Measurements from ENCODE around the gene STK4. TPM values are rescaled to one million over a fixed set of nuclear protein-coding genes. Genes with fewer than 3 reads are reported as not detected.
A peak's percentile ranks its signal among the peaks of the same experiment; 100 is the strongest.

STK4 gene
- total and polyA plus RNA-seq, 2 of the 4 experiments (the other 2 are of a cell fraction) = 10.2 to 22.2 TPM

GRCh38 chr20:45038745-45039474 lies 72.6 kb downstream of the STK4 start:
- Histone ChIP-seq H3K4me3 (ENCODE audit: insufficient read depth, low read depth, low read length) (no peak overlapping the region), H2BK20ac (ENCODE audit: low read depth, low read length) (no peak overlapping the region), H2BK5ac (ENCODE audit: low read depth, low read length, poor library complexity, severe bottlenecking) (peak overlapping the region; percentile 63), H2AK9ac (replicated peaks; ENCODE audit: low read depth, low read length, poor library complexity) (no peak overlapping the region), H3K79me1 (ENCODE audit: low read depth in 1 of 2, low read length in 2 of 2) (peaks cover 2 to 24% of the 10 kb centered on the region in 2 experiments; a peak in 3 of 4 replicates), H3K14ac (replicated peaks; ENCODE audit: low read depth, low read length) (peak overlapping the region; percentile 46; the same call in 1 of the 2 replicates), H2BK120ac (ENCODE audit: low read depth, low read length) (peak overlapping the region; percentile 6; the same call in 1 of the 2 replicates), H3K18ac (ENCODE audit: low read depth, low read length) (peak overlapping the region; percentile 69; the same call in 1 of the 2 replicates), H3K23ac (ENCODE audit: low read depth, low read length) (no peak overlapping the region), H3K27me3 (ENCODE audit: control insufficient read depth, insufficient read depth, low read length) (no peaks in the 10 kb centered on the region), H3K56ac (ENCODE audit: extremely low read depth, insufficient read depth, low read length) (no peak overlapping the region), H3K4ac (ENCODE audit: low read depth, low read length) (no peak overlapping the region), H3K9me3 (ENCODE audit: control insufficient read depth, insufficient read depth, low read length) (no peaks in the 10 kb centered on the region), H2AFZ (replicated peaks; ENCODE audit: low read length, poor library complexity) (no peak overlapping the region), H3K9me1 (ENCODE audit: insufficient read depth, low read length) (no peaks in the 10 kb centered on the region), H3K4me2 (ENCODE audit: low read depth, low read length) (no peak overlapping the region), H3K27ac (ENCODE audit: insufficient read depth, low read length) (no peak overlapping the region), H3K9ac (ENCODE audit: low read depth, low read length) (no peak overlapping the region), H4K20me1 (ENCODE audit: insufficient read depth, low read length) (no peaks in the 10 kb centered on the region), H4K8ac (ENCODE audit: low read depth in 2 of 2, low read length in 2 of 2) (no peak overlapping the region), H3K36me3 (ENCODE audit: control insufficient read depth, insufficient read depth, low read length) (no peaks in the 10 kb centered on the region), H3K4me1 (ENCODE audit: control insufficient read depth, insufficient read depth, low read length) (peaks cover 13% of the 10 kb centered on the region; the same call in 1 of the 2 replicates), H4K5ac (ENCODE audit: low read depth, low read length) (no peak overlapping the region), H4K91ac (ENCODE audit: insufficient read depth, low read depth, low read length) (no peak overlapping the region), H2AK5ac (ENCODE audit: low read depth, low read length) (no peak overlapping the region), H2BK15ac (ENCODE audit: low read depth, low read length) (no peak overlapping the region; the same call in 2 of the 3 replicates)
- CTCF ChIA-PET = interaction anchor here (0.6 to 2.6 kb wide), 5 partner anchors 12 to 255 kb away, joined by 3 to 15 read pairs (median 5); no protein-coding TSS in a partner anchor
- no TSS peak for BruUV-seq (replicated peaks)
- POLR2A ChIA-PET (ENCODE audit: unreplicated experiment) = no interaction called here
- intact Hi-C loops (cut with micrococcal nuclease) = loop anchor here (2.0 kb wide), 1 partner anchor 22 kb away; no protein-coding TSS in a partner anchor
- dilution Hi-C loops (cut with HindIII; ENCODE audit: low sequenced_read_pairs, unreplicated experiment) = no loop called here
- WGBS, 2 experiments (ENCODE audit: extremely low coverage in 2 of 2, insufficient read length in 1 of 2) = no CpG with 5 or more reads among the region's 1 CpG
- in situ Hi-C loops (cut with MboI; ENCODE audit: low sequenced_read_pairs) = loop anchor here (25.0 kb wide), 1 partner anchor 748 kb away; the partner anchor contains the start of genes DNTTIP1 and WFDC3
- DNase-seq (no peak), ATAC-seq (ENCODE audit: low read depth) (peak; percentile 35; the same call in 1 of the 2 replicates)
- TF ChIP-seq CTCF (conservative IDR thresholded peaks at IDR 0.05; ENCODE audit: low read depth, low read length) (no peak), NFE2L2 (IDR thresholded peaks at IDR 0.05; ENCODE audit: low read depth, low read length) (no peak), MAZ (IDR thresholded peaks at IDR 0.05; ENCODE audit: borderline replicate concordance, low read depth, low read length) (no peak), RCOR1 (IDR thresholded peaks at IDR 0.05; ENCODE audit: insufficient replicate concordance, low read length) (no peak), BHLHE40 (IDR thresholded peaks at IDR 0.05; ENCODE audit: low read depth, low read length) (no peak), POLR2A (IDR thresholded peaks at IDR 0.05; ENCODE audit: low read depth, low read length) (no peak), MXI1 (IDR thresholded peaks at IDR 0.05; ENCODE audit: borderline replicate concordance, low read depth, low read length) (no peak), MAFK (IDR thresholded peaks at IDR 0.05; ENCODE audit: low read depth, low read length) (no peak), RFX5 (IDR thresholded peaks at IDR 0.05; ENCODE audit: low read depth, low read length) (no peak), FOS (IDR thresholded peaks at IDR 0.05; ENCODE audit: low read depth, low read length) (no peak)
- TF ChIP-seq, protein P1, sequence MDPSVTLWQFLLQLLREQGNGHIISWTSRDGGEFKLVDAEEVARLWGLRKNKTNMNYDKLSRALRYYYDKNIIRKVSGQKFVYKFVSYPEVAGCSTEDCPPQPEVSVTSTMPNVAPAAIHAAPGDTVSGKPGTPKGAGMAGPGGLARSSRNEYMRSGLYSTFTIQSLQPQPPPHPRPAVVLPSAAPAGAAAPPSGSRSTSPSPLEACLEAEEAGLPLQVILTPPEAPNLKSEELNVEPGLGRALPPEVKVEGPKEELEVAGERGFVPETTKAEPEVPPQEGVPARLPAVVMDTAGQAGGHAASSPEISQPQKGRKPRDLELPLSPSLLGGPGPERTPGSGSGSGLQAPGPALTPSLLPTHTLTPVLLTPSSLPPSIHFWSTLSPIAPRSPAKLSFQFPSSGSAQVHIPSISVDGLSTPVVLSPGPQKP (IDR thresholded peaks at IDR 0.05; ENCODE audit: borderline replicate concordance, low read depth, low read length) = no peak
